Activated CD4-positive, alpha-beta T cell treated with anti-CD3 and anti-CD28 coated beads, Interleukin-10, Interleukin-2, amounts not matched to agents 100 ng/mL and 50 ng/mL, durations not matched to agents 16 hours and 8 hours (primary cell): ENCODE data around the gene TMEM164.
"Not testable (repeated sequence)": the region's sequence is repeated elsewhere in the genome, so short reads cannot be mapped to it uniquely, and the experiment has no call there.

ENCODE experiments used
- DNase-seq: peaks from one replicate; pipeline ENCODE4 v3.0.0-alpha.2; 2020

TMEM164 gene

DNA sequence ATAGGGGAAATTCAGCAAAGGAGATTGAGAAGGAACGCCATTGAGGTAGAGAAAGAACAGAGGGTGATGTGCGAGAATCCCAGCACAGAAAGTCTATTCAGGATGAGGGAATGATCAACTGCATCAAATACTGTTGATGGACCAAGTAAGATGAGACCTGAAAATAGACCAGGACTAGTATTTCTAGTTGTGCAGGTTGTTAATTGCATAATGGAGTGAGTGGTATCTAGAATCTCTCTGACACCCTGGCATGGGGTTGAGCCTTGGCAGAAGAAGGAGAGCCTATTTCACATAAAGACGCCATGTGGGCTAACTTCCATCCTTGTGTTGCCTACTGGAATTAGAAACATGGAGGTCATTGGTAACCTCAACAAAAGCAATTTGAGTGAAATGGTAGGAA lies 135.6 kb downstream of the TMEM164 start:
- no peak for DNase-seq

- no peak for DNase-seq
Measured at GRCh38 chrX:110139172-110139571, 136.3 kb downstream of the TMEM164 start.

DNA sequence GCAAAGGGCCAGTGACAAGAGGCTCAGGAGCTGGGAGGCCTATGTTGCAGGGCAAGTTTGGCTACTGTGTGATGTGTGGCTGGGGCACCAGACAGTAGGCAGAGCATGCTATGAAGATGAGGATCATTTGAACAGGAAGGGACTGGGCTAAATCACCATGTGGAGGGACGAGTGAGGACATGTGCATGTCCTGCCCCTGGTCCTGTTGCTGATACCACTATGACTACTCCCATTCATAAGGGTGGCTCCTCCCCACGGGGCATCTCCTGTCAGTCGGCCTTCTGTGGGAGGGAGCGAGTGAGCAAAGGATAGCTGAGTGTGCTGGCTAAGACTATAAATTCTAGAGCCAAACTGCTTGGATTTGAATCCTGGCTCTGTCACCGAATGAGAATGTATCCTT lies 139.2 kb downstream of the TMEM164 start:
- DNase-seq, result no peak

- no peak for DNase-seq
Measured at GRCh38 chrX:110143454-110144210, 140.7 kb downstream of the TMEM164 start.

- DNase-seq, result no peak
Measured at GRCh38 chrX:110145311-110145710, 142.4 kb downstream of the TMEM164 start.

DNA sequence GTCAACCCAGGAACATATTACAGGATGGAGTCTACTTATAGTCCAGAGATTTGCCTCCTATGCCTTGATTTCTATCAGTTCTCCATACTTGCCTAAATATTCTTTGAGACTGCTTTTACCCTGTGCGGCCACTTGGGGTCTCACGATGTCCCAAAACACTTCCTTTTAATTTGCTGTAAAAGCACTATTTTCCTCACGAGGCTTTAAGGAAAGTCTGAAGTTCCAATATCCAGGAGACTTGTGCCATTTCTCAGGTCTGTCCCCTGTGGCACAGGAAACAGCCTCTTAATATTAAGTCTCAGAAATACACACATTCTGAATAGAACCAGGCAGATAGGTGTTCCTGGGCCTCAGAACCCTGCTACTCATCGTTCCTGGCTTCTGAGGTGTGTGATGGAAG lies 142.9 kb downstream of the TMEM164 start:
- peak; percentile 39 for DNase-seq

GRCh38 chrX:110146521-110146920 lies 143.6 kb downstream of the TMEM164 start:
- DNase-seq, result peak; percentile 67

DNA sequence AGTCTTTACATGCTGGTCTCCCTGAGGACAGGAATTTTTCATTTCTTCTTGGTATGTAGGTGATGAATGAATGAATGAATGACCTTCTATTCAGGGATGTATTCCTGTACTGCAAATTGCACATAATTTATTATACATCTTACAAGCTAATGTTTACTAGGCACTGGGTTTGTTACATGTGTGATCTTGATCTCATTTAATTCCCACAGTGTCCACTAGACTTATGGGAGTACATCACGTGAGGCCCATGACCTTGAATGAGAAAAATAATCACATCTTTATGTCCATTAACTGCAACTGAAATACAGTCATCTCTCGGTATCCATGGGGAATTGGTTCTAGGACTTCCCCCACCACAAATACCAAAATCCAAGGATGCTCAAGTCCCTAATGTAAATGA lies 150.3 kb downstream of the TMEM164 start:
- DNase-seq, result no peak

DNA sequence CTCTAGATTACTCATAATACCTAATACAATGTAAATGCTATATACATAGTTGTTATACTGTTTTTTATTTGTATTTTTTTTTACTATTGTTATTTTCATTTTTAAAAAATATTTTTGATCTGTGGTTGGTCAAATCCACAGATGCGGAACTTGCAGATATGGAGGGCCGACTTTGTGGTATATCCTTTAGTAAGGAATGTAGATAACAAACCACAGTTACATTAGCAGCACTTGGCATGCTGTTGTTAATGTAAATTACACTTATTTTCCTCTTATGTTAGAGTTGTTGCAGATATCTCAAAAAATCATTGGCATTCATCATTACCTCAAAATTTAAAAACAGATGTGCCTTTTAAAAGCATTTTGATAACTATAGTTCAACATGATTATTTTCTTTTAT lies 151.0 kb downstream of the TMEM164 start:
- DNase-seq, result no peak

GRCh38 chrX:110154328-110154727 lies 151.4 kb downstream of the TMEM164 start:
- not testable (repeated sequence) for DNase-seq

- DNase-seq, result no peak
Measured at GRCh38 chrX:110155759-110156158, 152.8 kb downstream of the TMEM164 start.

- peak; percentile 38 for DNase-seq
Measured at GRCh38 chrX:110156167-110156754, 153.3 kb downstream of the TMEM164 start.

DNA sequence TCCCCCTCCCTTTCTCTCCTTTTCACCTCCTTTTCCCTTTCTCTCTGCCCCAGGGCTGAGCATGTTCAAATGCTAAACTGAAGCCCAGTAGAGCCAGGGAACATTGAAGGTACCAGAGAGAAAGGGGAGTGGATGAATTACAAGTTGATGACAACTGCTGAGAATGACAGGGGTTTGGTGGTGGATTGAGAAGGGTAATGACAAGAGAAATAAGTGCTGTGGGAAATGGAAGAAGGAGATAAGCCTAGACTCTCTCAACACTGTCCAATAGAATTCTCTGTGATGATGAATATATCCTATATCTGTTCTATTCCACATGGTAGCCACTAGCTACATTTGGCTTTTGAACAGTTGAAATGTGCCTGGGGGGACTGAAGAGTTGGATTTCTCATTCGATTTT lies 154.5 kb downstream of the TMEM164 start:
- no peak for DNase-seq

DNA sequence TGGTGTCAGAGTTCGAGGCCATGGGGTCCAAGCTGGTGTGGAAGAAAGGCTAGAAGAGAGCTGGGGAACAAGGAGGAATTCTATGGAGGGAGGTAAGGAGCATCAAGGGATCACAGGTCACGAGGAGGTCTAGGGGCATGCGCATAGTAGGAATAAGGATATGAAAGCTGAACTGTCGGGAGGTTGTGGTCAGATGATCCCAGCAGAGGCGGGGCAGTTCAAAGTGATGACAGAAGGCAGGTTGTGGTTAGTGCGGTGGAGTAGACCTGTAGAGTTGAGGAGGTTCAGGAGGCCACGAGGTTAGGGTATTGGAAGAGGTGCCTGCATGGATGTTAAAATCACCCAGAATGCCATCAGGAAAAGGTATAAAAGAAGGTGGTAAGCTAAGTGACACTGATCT lies 156.3 kb downstream of the TMEM164 start:
- no peak for DNase-seq

DNA sequence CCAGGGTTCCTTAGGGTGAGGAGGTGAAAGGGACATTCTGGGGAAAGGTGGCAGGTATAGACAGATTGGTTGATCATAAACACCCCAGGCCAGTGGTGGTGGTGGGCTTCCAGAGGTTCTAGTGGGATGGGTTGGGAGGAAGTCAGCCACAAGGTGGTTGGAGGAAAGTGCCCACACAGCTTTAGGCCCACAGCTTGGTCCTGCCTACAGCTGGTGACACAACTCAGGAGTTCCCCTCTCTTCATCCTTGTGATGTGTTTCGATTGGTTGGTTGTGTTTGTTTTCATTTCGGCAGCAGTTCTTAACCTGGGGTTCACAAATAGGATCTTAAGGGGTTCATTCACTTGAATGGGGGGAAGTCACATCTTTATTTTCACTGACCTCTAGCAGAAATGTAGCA lies 157.0 kb downstream of the TMEM164 start:
- no peak for DNase-seq

DNA sequence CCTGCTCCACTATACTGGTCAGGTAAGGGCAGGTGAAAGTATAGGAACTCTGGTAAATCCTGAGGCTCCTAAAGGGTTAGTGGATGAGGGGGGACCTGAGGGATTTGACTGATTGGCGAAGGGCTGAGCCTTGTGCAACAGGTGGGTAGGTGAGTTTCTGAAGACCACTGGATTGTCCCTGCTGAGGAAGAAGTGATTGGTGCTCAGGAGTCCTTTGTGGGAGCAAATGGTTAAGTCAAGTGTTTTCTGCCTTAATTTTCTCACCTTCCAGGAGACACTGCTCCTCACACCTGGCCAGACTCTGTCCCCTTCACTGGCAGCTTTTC lies 158.4 kb downstream of the TMEM164 start:
- no peak for DNase-seq

GRCh38 chrX:110162131-110162530 lies 159.2 kb downstream of the TMEM164 start:
- DNase-seq, result no peak

GRCh38 chrX:110162867-110163266 lies 160.0 kb downstream of the TMEM164 start:
- DNase-seq, result no peak

DNA sequence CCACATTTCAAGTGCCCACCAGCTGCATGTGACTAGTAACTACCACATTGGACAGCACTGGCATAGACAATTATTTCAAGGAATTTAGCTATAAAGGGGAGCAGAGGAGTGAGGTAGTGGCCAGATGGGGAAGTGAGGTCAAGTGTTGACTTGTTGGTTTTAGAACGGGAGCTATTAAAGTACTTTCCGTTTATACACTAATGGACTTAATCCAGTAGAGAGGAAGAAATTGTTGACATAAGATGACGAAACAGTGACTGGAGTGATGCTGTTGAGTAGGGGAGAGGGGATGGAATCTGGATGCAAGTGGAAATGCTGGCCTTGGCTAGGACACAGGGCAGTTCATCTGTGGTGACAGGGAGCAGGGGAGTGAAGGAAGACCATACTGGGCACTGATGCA lies 160.6 kb downstream of the TMEM164 start:
- DNase-seq, result no peak

DNA sequence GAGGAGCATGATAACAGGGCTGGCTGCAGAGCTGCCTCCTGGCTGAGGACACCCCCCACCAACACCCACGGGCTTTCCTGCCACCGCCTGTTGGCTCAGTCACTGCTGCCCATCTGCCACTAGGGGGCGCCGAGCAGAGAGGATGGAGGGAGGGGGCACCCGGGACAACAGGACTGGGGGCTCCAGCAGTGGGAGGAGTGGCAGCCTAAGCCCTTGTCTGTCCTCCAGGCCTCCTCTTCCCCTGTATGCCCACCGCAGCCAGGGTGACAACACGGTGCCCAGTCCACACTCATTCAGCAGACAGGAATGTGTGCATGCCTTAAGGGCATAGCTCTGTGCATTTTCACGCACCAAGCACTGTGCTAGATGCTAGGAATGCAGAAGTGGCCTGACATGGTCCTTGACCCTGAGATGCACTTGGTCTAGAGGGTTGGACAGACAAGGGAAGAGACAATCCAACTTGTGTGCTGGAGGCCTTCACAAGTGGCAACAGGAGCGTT lies 165.1 kb downstream of the TMEM164 start:
- peak; percentile 56 for DNase-seq

DNA sequence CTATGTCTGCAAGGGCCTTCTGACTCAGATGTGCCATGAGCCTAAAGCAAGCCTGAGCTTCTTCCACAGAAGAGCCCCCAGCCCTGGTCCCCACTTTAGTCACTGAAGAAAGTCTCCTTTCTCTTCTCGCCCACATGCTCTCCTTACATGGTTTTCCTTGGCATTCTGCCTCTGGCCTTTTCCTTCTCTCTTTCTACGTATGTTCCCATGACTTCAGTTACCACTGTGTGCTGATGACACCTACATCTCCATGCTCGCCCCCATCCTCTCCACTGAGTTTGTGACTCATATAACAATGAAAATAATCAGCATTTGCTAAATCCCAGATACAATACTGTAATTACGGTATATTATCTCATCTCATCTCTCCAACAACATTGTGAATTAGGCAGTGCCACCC lies 165.7 kb downstream of the TMEM164 start:
- no peak for DNase-seq

- DNase-seq, result no peak
Measured at GRCh38 chrX:110170029-110170428, 167.1 kb downstream of the TMEM164 start.

DNA sequence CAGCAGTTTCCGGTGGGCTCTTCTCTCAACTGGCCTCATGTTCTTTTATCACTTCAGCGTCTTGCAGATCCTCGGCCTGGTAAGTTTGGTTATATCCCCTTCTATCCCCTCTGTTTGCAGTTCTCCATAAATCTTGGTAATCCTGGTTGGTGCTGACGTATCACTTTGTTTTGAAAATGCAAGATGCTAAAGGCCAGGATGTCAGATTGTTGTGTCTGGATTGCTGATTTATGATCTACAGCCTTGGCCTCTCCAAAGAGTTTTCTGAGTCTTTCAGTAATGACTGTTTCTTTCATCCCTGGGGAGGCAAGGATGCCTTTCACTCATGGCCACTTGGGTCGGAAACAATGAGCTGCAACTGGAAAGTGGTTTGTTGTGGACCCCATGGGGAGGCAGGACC lies 168.5 kb downstream of the TMEM164 start:
- no peak for DNase-seq

DNA sequence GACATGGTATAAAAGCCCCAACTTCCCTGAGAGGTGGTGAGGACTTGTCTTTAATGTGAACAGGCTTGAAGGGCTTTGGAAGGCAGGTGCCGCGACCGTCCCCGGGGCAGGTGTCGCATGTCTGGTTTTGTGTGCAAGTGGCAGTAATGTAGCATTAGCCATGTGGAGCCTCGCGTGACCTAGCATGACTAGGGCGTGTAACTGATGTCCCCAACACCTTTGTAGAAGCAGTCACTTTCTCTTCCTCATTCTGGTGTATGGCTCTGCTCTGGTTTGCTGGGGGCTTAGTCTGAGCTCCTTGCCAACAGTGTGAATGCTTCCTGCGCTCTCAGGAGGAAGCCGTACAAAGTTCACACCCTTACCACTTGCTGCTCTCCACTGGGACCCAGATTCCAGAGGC lies 169.3 kb downstream of the TMEM164 start:
- no peak for DNase-seq
